OCI-LY1 (cell line): Measurements from ENCODE around the gene KLRK1.
"Not testable (repeated sequence)": the region's sequence is repeated elsewhere in the genome, so short reads cannot be mapped to it uniquely, and the experiment has no call there.

Source experiments
- EZH2 ChIP-seq: fragments of 200-600 bp; sonication (generic), shearing (Covaris generic); IDR thresholded peaks from 2 replicates; pipeline ENCODE4 v1.8.0; 2017; ENCODE audit warnings: borderline replicate concordance, mixed run types, mild to moderate bottlenecking, antibody characterized with exemption, low read length, moderate library complexity, mixed read lengths
- TF ChIP-seq, protein P1 (sequence below): fragments of 200-600 bp; sonication (generic), shearing (Covaris generic); IDR thresholded peaks from 2 replicates; pipeline ENCODE4 v1.5.1; 2017; ENCODE audit warnings: mild to moderate bottlenecking, antibody characterized with exemption, low read length, moderate library complexity, mixed read lengths

DNA sequence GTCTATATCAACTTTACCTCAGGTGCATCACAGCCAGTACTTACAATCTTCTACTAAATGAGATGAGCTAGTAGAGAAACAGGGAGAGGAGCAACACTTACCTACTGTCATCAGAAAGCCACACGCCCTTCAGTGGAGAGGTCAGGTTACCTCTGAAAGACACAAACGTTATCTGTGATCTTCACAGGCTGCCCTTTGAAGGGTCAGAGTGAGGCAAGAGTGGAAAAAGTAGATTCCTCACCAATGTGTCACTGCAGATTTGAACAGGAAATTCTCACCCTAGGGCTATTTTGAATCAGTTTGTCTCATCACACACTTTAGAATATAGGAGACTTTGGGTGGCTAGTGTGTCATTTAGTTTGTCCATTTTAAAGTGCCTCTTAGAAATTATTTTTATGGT, 47.8 kb upstream of the KLRK1 start:
- TF ChIP-seq EZH2 = not testable (repeated sequence)
- TF ChIP-seq, protein P1, sequence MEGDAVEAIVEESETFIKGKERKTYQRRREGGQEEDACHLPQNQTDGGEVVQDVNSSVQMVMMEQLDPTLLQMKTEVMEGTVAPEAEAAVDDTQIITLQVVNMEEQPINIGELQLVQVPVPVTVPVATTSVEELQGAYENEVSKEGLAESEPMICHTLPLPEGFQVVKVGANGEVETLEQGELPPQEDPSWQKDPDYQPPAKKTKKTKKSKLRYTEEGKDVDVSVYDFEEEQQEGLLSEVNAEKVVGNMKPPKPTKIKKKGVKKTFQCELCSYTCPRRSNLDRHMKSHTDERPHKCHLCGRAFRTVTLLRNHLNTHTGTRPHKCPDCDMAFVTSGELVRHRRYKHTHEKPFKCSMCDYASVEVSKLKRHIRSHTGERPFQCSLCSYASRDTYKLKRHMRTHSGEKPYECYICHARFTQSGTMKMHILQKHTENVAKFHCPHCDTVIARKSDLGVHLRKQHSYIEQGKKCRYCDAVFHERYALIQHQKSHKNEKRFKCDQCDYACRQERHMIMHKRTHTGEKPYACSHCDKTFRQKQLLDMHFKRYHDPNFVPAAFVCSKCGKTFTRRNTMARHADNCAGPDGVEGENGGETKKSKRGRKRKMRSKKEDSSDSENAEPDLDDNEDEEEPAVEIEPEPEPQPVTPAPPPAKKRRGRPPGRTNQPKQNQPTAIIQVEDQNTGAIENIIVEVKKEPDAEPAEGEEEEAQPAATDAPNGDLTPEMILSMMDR = not testable (repeated sequence)
